ENCODE measurements around the gene MUC13.

GRCh38 chr3:124859025-124859424, 75.5 kb downstream of the MUC13 start:
- TF ChIP-seq CTCF (conservative IDR thresholded peaks at IDR 0.05; ENCODE audit: low read length) (no peak), EZH2phosphoT487 (IDR thresholded peaks at IDR 0.05; ENCODE audit: borderline replicate concordance, low read depth, low read length) (no peak)
